ENCODE results near the gene SERPINA12.

SERPINA12 gene

DNA sequence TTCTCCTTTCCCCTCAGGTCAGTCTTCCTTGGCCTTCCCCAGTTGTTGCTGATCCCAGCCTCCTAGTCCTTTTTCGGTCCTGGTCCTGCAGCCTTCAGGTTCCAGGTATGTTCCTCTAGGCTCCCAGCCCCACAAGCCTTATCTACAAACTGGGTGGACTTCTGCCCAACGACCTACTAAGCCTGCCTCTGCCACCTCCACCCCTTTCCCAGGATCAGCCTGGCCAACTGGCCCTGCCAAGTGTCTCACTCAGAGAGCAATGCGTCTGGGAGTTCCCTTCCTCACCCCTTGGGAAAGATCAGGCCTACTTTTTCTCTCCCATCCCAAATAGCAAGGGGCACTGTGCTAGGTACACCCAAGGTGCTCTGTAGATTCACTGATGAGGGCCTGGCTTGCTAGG is at the start of gene SERPINA12:
TSS of gene SERPINA12 (minus strand) at position 114 of the 400 bp plus-strand sequence. CDS start 11,072 bp downstream, outside the sequence.
- TF ChIP-seq CTCF (conservative IDR thresholded peaks at IDR 0.05; ENCODE audit: low read depth, low read length): no peak
- no peak within 1 kb of the TSS for H3K4me3 ChIP-seq (ENCODE audit: low read length)
- DNase-seq (ENCODE audit: low read depth): no peak

DNA sequence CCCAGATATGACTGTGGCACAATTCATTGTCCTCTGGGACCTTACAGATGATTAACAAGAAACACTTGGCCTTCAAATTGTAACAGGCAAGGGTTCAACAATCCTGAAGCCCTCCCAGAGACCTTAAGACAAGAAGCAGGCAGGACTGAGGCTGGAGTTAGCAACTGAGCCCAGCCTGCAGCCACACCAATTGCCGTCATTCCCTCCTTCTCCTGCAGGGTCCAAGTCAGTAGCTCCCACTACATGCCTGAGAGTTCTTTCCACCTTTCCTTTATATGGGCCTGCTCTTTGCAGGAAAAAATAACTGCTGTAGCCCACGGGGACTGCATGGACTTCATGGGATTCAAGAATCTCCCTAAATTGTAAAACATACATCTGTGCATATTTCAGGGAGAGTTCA is 49.6 kb upstream of the SERPINA12 start:
- DNase-seq (ENCODE audit: low read depth): no peak
- TF ChIP-seq CTCF (conservative IDR thresholded peaks at IDR 0.05; ENCODE audit: low read depth, low read length): no peak
- no peak overlapping the region for H3K4me3 ChIP-seq (ENCODE audit: low read length)

- no peak overlapping the region for H3K4me3 ChIP-seq (ENCODE audit: low read length)
- TF ChIP-seq CTCF (conservative IDR thresholded peaks at IDR 0.05; ENCODE audit: low read depth, low read length): no peak
- no peak for DNase-seq (ENCODE audit: low read depth)
Observed at GRCh38 chr14:94557327-94557726, 48.1 kb upstream of the SERPINA12 start.

- TF ChIP-seq CTCF (conservative IDR thresholded peaks at IDR 0.05; ENCODE audit: low read depth, low read length): no peak
- DNase-seq (ENCODE audit: low read depth): no peak
- no peak overlapping the region for H3K4me3 ChIP-seq (ENCODE audit: low read length)
Observed at GRCh38 chr14:94555991-94556390, 46.7 kb upstream of the SERPINA12 start.

- no peak overlapping the region for H3K4me3 ChIP-seq (ENCODE audit: low read length)
- DNase-seq (ENCODE audit: low read depth): no peak
- no peak for TF ChIP-seq CTCF (conservative IDR thresholded peaks at IDR 0.05; ENCODE audit: low read depth, low read length)
Observed at GRCh38 chr14:94550041-94550440, 40.8 kb upstream of the SERPINA12 start.

DNA sequence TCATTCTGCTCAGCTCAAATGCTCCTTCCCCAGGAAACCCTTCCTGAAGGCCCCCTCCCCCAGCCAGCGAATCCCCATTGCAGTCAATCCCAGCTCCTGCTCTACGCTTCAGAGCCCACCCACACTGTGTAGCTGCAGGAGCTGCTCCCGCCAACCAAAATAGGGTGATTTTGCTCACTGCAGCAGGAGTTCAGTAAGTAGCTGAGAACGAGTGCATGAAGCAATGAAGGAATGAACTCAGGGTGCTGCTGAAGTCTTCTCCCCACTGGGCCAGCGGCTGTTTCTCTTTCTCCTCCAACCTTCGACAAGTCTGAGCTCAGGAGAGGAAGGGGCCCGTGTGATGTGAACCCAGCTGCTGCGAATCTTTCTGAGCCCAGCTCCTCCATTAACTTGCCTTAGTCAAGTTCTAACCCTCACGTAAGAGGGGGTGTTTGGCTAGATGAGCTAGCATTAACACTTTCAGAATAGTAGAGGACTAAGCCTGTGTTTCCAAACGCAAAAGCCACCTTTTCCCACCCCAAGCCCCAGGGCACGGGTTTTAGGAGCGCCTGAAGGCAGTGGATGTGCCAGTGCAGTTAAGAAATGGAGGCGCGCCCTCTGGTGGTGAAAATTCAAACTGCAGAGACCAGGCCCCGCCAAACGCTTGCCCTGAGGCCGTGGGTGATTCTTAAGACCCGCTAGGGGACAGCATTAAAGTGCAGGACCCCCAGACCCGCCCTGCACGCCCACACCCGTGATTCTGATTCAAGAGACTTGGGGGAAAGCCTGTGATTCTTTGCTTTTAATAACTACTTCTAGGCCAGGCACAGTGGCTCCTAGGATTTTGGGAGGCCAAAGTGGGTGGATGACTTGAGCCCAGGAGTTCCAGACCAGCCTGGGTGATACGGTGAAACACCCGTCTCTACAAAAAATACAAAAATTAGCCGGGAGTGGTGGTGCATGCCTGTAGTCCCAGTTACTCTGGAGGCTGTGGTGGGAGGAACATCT is 40.0 kb upstream of the SERPINA12 start:
- no peak for DNase-seq (ENCODE audit: low read depth)
- H3K4me3 ChIP-seq (ENCODE audit: low read length): no peak overlapping the region
- peak; percentile 80 for TF ChIP-seq CTCF (conservative IDR thresholded peaks at IDR 0.05; ENCODE audit: low read depth, low read length)

Data from retinal pigment epithelial cell (primary cell).